ENCODE data around the gene RCOR2. TPM values are rescaled to one million over a fixed set of nuclear protein-coding genes. Genes with fewer than 3 reads are reported as not detected.

Gene RCOR2
- total RNA-seq, 2 donors from 2014 or later = 0.39 to 0.96 TPM

DNA sequence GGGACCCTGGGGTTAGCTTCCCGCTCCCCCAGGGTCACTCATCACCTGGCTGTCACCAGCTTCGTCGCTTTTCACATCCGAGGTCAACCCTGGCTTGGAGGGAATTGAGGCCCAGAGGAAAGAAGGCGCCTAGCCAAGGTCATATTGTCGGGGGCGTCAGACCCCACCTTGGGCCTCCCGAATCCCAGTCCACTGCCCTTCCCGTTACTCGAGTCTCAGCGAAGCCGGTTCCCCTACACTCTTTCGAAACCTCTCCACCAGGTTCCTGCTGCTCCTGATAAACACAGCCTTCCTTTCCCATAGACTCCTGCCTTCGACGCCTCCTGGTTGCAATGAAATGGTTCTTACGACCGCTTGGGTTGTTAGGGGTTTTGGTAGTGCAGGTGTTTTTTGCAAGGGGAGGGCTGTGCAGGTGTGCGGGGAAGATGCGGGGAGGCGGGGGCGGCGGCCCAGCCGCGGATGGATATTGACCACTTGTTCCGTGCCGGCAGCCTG is 22.5 kb upstream of the RCOR2 start:
- Mint-ChIP-seq H3K4me3 (peak overlapping the region; percentile 94 to 98), H3K9me3 (no peaks in the 10 kb centered on the region), H3K4me1 (ENCODE audit: low read depth) (peaks cover 43% of the 10 kb centered on the region), H3K27ac (peak overlapping the region; percentile 1), H3K36me3 (ENCODE audit: insufficient read depth in 2 of 2) (no peaks in the 10 kb centered on the region), H3K27me3 (ENCODE audit: low read depth) (no peaks in the 10 kb centered on the region)
- DNase-seq (no peak), ATAC-seq (replicated peaks in 1 of 2) (no peak)

DNA sequence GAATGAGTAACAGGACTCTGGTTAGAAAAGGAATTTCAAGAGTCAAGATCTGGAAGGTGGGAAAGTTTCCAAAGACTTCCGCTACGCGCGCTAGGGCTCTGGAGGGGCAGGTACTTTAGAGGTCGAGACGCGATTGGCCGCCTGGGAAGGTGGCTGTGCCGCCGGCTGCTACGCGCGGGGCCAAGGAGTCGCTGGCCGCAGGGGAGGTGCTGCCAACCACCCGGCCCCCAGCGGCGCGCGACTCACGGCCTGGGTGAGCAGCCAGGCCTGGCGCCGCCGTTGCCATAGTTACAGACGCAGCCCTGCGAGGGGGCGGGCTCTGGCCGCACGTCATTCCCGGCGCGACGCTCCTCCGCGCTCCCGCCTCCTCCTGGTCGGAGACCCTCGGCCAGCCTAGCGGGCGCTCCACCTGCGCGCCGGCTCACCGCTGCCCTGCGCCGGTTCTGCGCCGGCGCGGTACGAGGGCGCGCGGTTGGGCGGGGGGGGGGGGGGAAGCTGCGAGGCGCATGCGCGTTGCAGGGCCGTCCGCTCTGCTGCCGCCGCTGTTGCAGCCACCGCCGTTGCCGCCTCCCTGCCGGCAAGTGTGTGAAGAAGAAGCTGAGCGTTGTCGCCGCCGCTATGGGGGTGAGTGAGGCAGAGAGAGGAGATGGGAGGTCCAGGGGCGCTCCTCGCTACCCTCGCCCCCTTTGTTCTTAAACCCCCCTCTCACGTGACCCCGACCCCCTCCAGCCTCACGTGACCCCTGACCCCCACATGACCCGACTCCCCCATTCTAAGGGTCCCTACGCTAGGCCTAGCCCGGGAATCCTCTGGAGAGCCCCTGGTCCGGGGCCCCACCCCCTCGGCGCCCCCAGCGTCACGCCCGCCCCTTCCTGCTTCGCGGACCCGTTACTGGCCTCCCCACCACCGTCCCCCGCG is 21.8 kb upstream of the RCOR2 start, which contains the start of gene NAA40:
Gene NAA40 (plus strand): TSS at position 524 of the 918 bp plus-strand sequence. CDS start 95 bp downstream, at position 619.
- Mint-ChIP-seq H3K27me3 (ENCODE audit: low read depth) (no peaks in the 10 kb centered on the region), H3K27ac (peak within 1 kb of the TSS; percentile 81), H3K4me1 (ENCODE audit: low read depth) (peaks cover 39% of the 10 kb centered on the region), H3K36me3 (ENCODE audit: insufficient read depth in 2 of 2) (no peaks in the 10 kb centered on the region), H3K9me3 (no peaks in the 10 kb centered on the region), H3K4me3 (peak within 1 kb of the TSS; percentile 94 to 98)
- DNase-seq (peak; percentile 96), ATAC-seq (replicated peaks in 1 of 2) (peak; percentile 95 to 96)

DNA sequence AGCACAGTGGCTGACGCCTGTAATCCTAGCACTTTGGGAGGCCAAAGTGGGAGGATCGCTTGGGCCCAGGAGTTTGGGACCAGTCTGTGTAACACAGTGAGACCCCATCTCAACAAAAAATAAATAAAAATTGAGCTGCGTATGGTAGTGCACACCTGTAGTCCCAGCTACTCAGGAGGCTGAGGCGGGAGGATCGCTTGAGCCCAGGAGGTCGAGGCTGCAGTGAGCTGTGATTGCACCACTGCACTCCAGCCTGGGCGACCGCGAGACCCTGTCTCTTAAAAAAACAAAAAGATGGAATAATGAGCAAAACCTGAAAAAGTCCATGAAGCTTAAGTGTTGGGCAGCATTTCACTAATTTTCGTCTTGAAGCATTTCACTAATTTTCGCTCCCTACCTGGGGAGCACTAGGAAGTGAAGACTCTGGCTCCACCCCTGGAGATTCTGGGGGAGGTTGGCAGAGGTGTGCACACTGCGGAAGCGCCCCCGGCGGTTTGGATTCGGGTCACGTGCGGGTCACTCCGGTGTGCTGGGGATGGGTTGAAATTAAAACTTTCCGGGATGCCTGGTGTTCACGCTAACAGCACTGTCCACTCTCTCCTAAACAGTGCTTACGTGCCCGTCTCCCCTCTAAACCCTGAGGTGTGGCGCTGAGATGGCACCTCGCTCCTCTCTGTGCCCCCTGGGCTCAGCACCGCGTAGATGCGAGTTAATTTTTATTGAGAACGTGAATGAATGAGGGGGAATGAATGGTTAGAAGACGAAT is 20.9 kb upstream of the RCOR2 start:
- H3K9me3 Mint-ChIP-seq = no peaks in the 10 kb centered on the region
- H3K4me3 Mint-ChIP-seq = peak overlapping the region; percentile 94 to 98
- peaks cover 39% of the 10 kb centered on the region for H3K4me1 Mint-ChIP-seq (ENCODE audit: low read depth)
- DNase-seq (peak in 1 of 2 donors; percentile 30), ATAC-seq (replicated peaks in 1 of 2) (peak; percentile 16 to 19)
- H3K27ac Mint-ChIP-seq = peak overlapping the region; percentile 81
- H3K27me3 Mint-ChIP-seq (ENCODE audit: low read depth) = no peaks in the 10 kb centered on the region
- no peaks in the 10 kb centered on the region for H3K36me3 Mint-ChIP-seq (ENCODE audit: insufficient read depth in 2 of 2)

DNA sequence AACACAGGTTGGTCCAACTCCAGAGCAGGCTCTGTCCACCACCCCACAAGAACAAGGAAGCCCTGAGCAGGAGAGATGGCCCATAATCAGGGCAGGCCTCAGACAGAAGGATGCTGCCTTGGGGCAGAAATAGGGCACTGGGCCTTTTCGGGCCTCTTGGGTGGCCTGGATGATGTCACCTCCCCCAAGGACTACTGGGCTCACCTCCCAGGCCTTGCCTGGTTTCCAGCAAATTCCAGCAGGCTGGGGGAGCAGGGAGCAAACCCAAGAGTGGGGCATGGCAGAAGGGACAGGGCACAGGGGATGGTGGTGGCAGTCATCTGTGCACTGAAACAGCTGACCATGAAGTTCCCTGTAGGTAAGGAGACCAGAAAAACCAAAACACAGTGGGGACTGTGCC is 16.5 kb upstream of the RCOR2 start:
- H3K4me1 Mint-ChIP-seq (ENCODE audit: low read depth) = peaks cover 11% of the 10 kb centered on the region
- ATAC-seq (replicated peaks in 1 of 2) = no peak
- H3K27ac Mint-ChIP-seq = no peak overlapping the region
- DNase-seq = no peak
- no peaks in the 10 kb centered on the region for H3K9me3 Mint-ChIP-seq
- no peaks in the 10 kb centered on the region for H3K36me3 Mint-ChIP-seq (ENCODE audit: insufficient read depth in 2 of 2)
- no peaks in the 10 kb centered on the region for H3K27me3 Mint-ChIP-seq (ENCODE audit: low read depth)
- H3K4me3 Mint-ChIP-seq = no peak overlapping the region

DNA sequence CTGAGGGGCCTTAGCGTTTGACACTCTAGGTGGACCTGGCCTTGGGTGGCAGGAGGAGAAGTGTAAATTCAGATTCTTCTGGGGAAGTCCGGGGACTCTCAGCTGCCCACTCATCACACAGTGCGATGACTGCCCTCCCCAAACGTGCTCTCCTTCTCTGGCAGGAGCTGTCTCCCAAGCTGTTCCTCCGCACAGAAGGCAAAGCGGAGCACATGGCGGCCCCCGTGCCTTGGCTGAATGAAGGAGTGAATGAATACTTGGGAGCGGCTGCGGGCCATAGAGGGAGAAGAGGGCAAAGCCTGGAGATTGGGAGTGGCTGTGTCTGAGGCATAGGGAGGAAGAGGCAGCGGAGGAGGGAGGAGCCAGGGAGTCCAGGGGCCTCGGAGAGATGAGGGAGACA is 14.9 kb upstream of the RCOR2 start:
- Mint-ChIP-seq H3K4me3 (no peak overlapping the region), H3K27ac (no peak overlapping the region), H3K4me1 (ENCODE audit: low read depth) (no peaks in the 10 kb centered on the region), H3K36me3 (ENCODE audit: insufficient read depth in 2 of 2) (no peaks in the 10 kb centered on the region), H3K27me3 (ENCODE audit: low read depth) (no peaks in the 10 kb centered on the region), H3K9me3 (no peaks in the 10 kb centered on the region)
- no peak for ATAC-seq (replicated peaks in 1 of 2)
- DNase-seq = no peak

DNA sequence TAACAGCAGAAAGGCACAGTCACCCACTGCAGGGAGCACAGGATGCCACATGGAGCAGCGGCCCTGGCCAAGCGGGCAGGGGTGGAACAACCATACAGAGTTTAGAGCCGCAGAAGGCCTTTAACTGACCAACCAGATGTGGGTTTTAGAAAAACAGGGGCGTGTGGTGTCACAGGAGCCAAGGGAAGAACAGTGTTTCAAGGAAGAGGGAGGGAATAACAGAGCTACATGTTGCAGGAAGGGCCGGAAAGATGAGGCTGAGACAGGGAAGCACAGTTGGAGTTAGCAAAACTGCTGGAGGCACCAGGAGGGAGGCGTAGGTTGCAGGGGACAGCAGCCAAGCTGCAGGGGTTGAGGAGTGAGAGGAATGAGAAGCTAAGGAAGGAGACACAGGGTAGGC is 14.1 kb upstream of the RCOR2 start:
- no peaks in the 10 kb centered on the region for H3K9me3 Mint-ChIP-seq
- H3K27ac Mint-ChIP-seq = no peak overlapping the region
- H3K4me1 Mint-ChIP-seq (ENCODE audit: low read depth) = no peaks in the 10 kb centered on the region
- DNase-seq = no peak
- ATAC-seq (replicated peaks in 1 of 2) = no peak
- no peak overlapping the region for H3K4me3 Mint-ChIP-seq
- H3K27me3 Mint-ChIP-seq (ENCODE audit: low read depth) = no peaks in the 10 kb centered on the region
- no peaks in the 10 kb centered on the region for H3K36me3 Mint-ChIP-seq (ENCODE audit: insufficient read depth in 2 of 2)

DNA sequence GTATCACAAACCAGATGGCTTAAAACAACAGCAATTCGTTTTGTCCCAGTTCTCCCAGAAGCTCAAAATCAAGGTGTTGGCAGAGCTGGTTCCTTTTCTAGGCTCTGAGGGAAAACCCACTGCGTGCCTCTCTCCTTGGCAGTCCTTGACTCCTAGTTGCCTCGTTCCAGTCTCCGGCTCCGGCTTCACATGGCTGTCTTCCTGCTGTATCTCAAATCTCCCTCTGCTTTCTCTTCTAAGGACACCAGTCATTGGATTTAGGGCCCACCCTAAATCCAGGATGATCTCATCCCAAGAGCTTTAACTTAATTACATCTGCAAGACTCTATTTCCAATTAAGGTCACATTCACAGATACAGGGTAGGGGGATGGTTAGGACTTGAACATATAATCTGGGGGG is 12.7 kb upstream of the RCOR2 start:
- no peaks in the 10 kb centered on the region for H3K36me3 Mint-ChIP-seq (ENCODE audit: insufficient read depth in 2 of 2)
- DNase-seq = no peak
- no peaks in the 10 kb centered on the region for H3K9me3 Mint-ChIP-seq
- no peaks in the 10 kb centered on the region for H3K27me3 Mint-ChIP-seq (ENCODE audit: low read depth)
- no peaks in the 10 kb centered on the region for H3K4me1 Mint-ChIP-seq (ENCODE audit: low read depth)
- ATAC-seq (replicated peaks in 1 of 2) = no peak
- no peak overlapping the region for H3K27ac Mint-ChIP-seq
- no peak overlapping the region for H3K4me3 Mint-ChIP-seq

DNA sequence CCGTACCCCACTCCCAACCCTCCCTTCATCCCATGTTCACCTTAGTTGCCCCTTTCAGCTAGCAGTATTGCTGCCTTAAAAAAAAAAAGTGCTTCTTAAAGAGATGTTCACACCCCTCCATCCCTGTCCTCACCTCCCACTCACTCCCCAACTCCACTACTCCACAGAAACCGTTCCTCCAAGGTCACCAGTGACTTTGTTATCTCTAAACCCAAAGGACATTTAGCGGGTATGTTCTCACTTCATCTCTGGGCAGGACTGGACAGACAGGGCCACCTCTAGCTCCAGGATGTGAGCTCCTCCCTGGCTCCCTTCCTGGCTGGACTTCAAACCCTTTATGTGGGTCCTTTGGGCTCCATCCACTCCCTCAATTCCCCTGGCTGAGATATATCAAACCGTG is 6.4 kb upstream of the RCOR2 start:
- Mint-ChIP-seq H3K36me3 (ENCODE audit: insufficient read depth in 2 of 2) (no peaks in the 10 kb centered on the region), H3K27ac (no peak overlapping the region), H3K27me3 (ENCODE audit: low read depth) (peaks cover 13% of the 10 kb centered on the region), H3K4me3 (no peak overlapping the region), H3K4me1 (ENCODE audit: low read depth) (peaks cover 7% of the 10 kb centered on the region), H3K9me3 (no peaks in the 10 kb centered on the region)
- ATAC-seq (replicated peaks in 1 of 2) = no peak
- DNase-seq = no peak

DNA sequence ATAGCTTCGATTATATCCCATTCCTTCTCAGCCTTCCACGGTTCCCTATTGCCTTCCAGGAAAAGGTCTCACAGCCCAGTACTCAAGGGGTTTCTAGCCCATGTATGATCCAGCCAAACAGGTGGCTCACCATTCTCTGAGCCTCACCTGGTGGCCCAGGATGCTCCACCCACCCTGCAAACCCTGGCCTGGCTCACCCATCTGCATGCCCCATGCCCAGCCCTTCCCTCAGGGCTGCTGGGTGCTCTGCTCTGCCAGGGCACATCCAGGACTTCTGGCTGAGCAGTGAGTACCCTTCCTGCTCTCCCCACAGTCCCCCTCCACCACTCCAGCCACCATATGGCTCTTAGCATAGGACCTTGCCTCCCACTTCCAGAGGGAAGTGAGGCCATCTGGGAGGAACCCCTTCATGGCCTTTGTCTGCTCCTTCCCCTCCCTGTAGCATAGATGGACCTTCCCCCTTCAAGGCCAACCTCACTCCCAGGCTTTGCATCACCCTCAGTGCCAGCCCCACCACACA is 5.8 kb upstream of the RCOR2 start:
- H3K27ac Mint-ChIP-seq = no peak overlapping the region
- no peaks in the 10 kb centered on the region for H3K9me3 Mint-ChIP-seq
- peaks cover 8% of the 10 kb centered on the region for H3K4me1 Mint-ChIP-seq (ENCODE audit: low read depth)
- no peak overlapping the region for H3K4me3 Mint-ChIP-seq
- H3K27me3 Mint-ChIP-seq (ENCODE audit: low read depth) = peaks cover 13% of the 10 kb centered on the region
- ATAC-seq (replicated peaks in 1 of 2) = no peak
- no peaks in the 10 kb centered on the region for H3K36me3 Mint-ChIP-seq (ENCODE audit: insufficient read depth in 2 of 2)
- DNase-seq = no peak

DNA sequence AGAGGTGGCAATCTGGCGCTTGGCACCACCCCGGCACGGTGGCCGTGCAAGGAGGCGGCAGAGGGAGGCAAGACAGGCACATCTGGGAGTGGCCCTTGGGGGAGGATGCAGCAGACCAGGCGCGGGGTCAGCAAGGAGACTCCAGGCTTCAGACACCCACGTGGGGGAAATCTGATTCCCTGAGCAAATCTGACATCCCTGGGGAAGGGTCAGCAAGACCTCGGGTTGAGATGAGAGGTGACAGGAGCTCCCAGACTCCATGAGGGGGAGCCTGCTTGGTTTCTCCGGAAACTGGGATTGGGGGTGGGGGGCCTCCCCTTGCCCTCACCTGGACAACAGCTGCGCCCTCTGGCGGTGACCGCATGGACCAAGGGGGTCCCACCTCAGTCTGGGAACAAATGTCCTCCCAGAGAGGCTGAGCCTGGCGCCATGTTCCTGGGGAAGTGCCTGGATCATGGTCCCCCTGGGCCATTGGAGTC is 4.0 kb upstream of the RCOR2 start:
- no peak overlapping the region for H3K27ac Mint-ChIP-seq
- no peak for ATAC-seq (replicated peaks in 1 of 2)
- H3K9me3 Mint-ChIP-seq = no peaks in the 10 kb centered on the region
- peaks cover 13% of the 10 kb centered on the region for H3K27me3 Mint-ChIP-seq (ENCODE audit: low read depth)
- H3K4me3 Mint-ChIP-seq = no peak overlapping the region
- DNase-seq = peak; percentile 41 to 46
- peaks cover 11% of the 10 kb centered on the region for H3K4me1 Mint-ChIP-seq (ENCODE audit: low read depth)
- H3K36me3 Mint-ChIP-seq (ENCODE audit: insufficient read depth in 2 of 2) = no peaks in the 10 kb centered on the region

DNA sequence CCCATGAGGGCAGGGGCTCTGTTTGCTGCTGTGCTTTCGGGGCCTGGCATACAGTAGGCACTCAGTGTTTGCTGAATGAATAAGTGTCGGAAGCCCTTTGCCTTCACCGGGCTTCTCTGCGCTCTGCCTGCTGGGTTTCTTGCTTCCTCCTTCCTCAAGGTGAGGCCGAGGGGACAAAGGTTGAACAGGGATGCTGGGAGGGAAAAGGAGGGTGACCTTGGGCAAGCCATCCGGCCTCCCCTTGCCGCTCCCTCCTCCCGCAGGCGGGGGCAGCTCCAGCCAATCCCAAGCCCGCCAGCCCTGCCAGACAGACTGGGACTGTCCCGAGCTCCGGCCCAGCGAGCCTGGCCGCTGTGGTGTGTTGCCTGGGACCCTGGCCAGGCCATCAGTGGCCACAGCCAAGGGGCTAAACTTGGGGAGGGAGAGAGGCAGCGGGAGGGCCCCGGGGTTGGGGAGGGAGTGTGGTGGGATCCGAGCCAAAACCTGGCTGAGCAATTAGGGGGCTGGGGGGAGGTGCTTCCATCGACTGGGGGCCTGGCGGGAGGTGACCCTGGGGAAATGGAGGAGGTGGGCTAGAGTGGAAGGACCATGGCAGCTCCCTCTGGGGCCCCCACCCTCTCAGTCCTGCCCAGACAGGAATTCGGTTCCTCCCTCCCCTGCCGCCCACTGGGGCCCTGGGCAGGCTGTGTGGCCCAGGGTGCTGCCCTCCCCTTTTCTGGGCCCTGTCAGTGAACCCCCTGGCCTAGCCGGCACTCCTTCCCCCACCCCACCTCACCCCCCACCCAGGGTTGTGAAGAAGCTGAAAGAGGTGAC is 3.4 kb upstream of the RCOR2 start:
- peaks cover 13% of the 10 kb centered on the region for H3K27me3 Mint-ChIP-seq (ENCODE audit: low read depth)
- no peak for ATAC-seq (replicated peaks in 1 of 2)
- H3K4me3 Mint-ChIP-seq = no peak overlapping the region
- no peak for DNase-seq
- no peaks in the 10 kb centered on the region for H3K36me3 Mint-ChIP-seq (ENCODE audit: insufficient read depth in 2 of 2)
- H3K9me3 Mint-ChIP-seq = no peaks in the 10 kb centered on the region
- peaks cover 11% of the 10 kb centered on the region for H3K4me1 Mint-ChIP-seq (ENCODE audit: low read depth)
- no peak overlapping the region for H3K27ac Mint-ChIP-seq

DNA sequence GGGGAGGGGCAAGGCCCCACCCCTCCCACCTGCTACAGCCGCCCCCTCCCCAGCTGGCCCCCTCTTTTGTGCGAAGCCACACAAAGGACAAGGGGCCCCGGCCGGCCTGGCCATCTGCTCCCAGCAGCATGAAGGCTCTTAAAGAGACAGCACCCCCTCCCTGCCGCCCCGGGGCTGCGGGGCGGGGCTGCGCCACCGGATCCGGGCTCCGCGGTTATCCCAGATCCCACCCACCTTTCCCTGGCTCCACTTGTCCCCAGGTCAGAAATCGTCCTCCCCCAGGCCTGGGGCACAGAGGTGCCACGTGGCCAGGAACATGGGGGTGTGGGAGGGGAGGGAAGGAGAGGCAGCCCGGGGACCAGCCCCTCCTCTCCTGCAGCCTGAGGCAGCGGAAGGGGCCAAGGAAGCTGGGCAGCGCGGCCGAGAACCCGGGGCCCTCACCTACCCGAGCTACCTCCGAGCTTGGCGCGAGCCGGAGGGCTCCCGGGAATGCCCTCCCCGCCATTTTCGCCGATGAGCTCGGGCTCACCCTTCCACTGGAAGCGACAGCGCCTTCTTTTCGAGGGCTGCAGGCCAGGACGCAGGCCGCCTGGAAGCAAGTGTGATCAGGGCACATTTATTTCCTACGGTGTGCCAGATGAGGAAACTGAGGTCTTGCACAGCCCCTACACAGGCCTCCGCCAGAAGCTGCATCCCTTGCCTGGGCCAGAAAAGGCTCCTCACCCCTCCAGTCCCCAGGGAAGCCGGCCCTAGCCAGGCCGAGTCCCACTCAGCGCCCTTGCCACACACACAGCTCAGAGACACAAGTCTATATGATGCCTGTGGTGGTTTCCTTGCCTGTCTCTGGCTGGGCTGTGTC is 2.5 kb upstream of the RCOR2 start:
- H3K4me3 Mint-ChIP-seq = peak overlapping the region in 1 of 2 donors; percentile 34
- no peak overlapping the region for H3K27ac Mint-ChIP-seq
- no peak for DNase-seq
- peaks cover 13% of the 10 kb centered on the region for H3K27me3 Mint-ChIP-seq (ENCODE audit: low read depth)
- H3K4me1 Mint-ChIP-seq (ENCODE audit: low read depth) = peaks cover 11% of the 10 kb centered on the region
- H3K9me3 Mint-ChIP-seq = no peaks in the 10 kb centered on the region
- no peaks in the 10 kb centered on the region for H3K36me3 Mint-ChIP-seq (ENCODE audit: insufficient read depth in 2 of 2)
- ATAC-seq (replicated peaks in 1 of 2) = no peak

Measured in activated T-cell treated with anti-CD3 and anti-CD28 coated beads, Interleukin-2, amount 50 U/mL, for 72 hours (primary cell).